Activated CD4-positive, CD25-positive, alpha-beta regulatory T cell treated with anti-CD3 and anti-CD28 coated beads, Interleukin-2, amount 50 U/mL, for 24 hours (primary cell): ENCODE data around the gene IPO5.
"Not testable (repeated sequence)": the region's sequence is repeated elsewhere in the genome, so short reads cannot be mapped to it uniquely, and the experiment has no call there.

Experiments
- ATAC-seq, 2 donors: fragments of 150-1000 bp; cut with Tn5 transposase; one replicate each; pipeline ENCODE4 v1.10.0; 2021; ENCODE audit warnings: mild to moderate bottlenecking in 1 of 2, moderate library complexity in 1 of 2

The IPO5 gene

GRCh38 chr13:97951376-97951775 is 2.1 kb upstream of the IPO5 start:
- no peak for ATAC-seq

- ATAC-seq, result not testable (repeated sequence)
Observed at GRCh38 chr13:97952831-97953230, 644 bp upstream of the IPO5 start.

GRCh38 chr13:97961340-97961739 is 7.9 kb downstream of the IPO5 start:
- ATAC-seq, result no peak

GRCh38 chr13:97962887-97963286 is 9.4 kb downstream of the IPO5 start:
- ATAC-seq, result no peak

DNA sequence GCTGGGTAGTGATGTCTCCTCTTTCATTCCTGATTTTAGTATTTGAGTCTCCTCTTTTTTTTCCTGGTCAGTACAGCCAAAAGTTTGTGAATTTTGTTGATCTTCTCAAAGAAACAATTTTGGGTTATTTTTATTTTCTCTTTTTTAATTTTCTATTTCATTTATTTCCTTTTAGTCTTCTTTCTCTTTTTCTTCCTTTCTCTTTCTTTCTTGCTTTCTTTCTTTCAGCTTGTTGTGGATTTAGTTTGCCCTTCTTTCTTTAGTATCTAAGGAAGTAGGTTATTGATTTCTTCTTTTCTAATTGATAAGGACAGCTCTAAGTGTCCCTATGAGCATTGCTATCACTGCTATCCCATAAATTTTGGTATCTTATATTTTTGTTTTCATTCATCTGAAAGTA is 13.8 kb downstream of the IPO5 start:
- ATAC-seq, result no peak

DNA sequence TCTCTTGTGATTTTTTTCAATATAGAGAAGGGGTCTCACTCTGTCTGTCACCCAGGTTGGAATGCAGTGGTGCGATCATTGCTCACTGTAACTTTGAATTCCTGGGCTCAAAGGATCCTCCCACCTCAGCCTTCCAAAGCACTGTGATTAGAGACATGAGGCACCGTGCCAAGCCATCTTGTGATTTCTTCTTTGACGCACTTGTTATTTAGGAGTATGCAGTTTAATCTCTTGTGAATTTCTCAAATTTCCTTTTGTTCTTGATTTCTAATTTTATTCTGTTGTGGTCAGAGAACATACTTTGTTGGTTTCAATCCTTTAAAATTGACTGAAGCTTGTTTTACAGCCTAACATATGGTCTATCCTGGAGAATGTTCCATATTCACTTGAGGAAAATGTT is 14.5 kb downstream of the IPO5 start:
- ATAC-seq, result no peak

GRCh38 chr13:97971519-97971918 is 18.0 kb downstream of the IPO5 start:
- ATAC-seq, result no peak

- no peak for ATAC-seq
Observed at GRCh38 chr13:97974773-97975172, 21.3 kb downstream of the IPO5 start.

DNA sequence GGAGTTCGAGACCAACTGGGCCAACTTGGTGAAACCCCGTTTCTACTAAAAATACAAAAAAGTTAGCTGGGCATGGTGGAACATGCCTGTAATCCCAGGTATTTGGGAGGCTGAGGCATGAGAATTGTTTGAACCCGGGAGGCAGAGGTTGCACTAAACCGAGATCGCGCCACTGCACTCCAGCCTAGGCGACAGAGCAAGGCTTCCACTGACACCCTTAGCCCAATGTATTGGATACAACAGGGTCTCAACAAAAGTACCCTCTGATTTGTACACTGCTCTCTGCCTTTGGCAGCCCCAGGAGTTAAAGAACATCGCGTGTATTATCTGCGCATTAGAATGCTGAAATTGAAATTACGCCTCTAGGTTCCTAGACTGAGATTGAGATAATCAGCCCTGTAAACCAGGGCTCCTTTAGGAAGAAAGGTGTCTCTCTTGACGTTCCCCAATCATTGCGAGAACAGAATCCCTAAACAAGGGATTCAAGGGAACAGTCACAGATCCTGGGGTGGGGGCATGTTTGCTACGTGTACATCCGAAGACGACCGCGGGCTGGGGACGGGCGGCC is 21.9 kb downstream of the IPO5 start:
- peak in 1 of 2 donors; percentile 0 for ATAC-seq

GRCh38 chr13:97975848-97976609 is 22.6 kb downstream of the IPO5 start:
- peak; percentile 87 to 94 for ATAC-seq

DNA sequence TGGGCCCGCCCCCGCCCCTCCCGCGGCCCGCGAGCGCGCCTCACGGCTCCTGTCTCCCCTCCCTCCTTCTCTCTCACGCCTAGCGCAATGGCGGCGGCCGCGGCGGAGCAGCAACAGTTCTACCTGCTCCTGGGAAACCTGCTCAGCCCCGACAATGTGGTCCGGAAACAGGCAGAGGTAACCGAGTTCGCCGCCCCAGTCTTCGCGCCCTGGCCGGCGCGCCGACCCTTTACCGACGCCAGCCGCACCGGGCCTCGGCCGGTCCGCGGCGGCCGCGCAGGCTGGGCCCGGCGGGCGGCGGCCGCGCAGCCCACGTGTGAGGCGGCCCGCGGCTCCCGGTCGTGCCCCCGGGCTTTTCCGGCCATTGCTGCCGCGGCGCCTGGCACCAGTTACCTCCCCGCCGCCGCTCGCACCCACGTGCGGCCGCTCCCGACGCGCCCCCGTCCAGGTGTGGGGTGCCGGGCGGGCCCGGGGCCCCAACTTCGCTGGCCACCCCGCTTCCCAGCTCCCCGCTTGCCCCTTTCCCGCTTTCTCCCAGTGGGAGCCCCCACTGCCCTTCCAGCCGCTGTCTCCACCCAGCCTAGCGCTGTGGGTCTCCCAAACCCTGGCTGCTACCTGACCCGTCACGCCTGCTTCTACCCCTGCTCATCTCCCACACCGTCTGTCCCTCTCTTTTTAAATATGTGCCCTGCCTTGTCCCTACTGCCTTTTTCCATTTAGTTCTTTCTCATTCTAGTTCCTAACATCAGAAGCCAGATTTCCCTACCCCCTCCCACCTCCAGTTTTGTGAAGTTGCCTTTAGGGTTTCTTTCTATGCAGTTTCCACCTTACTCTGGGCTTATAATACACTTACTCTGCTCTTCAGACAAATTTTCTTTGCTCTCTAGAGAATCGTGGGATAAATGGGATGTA is 23.4 kb downstream of the IPO5 start:
- ATAC-seq, result peak; percentile 19 to 26

DNA sequence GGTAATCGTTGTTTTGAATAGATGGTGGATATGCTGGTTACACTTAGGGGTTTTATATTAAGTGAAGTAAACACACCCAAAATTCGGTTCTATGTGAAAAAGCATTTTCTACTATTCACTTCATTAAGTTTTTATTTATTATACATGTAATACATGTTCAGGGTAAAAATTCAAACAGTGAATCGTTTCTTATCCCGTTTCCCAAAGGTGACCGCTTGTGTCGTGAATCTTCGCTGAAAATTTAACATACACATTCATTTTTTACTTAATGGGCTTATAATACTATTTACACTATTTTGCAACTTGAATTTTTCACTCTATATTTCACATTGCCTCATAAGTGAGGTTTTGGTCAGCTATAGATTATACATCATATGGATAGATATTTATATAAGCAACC is 24.5 kb downstream of the IPO5 start:
- ATAC-seq, result no peak

DNA sequence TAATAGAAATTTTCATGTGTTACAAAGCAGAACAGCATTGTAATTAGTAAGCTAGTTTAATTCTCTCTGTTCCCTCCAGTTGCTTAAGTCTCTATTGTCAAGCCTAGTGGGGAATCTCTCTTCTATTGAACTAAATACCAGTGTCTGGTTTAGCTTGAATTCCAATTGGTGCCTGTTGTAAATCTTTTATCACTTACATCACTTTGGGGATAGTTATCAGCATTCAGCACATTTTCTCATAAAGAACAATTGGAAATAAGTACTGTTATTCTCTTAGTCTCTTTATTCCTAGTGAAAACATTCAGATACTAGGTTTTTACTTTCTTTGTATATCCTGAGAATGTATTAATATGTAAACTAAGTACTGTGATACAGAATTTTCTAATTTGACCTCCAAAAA is 25.2 kb downstream of the IPO5 start:
- ATAC-seq, result no peak

- no peak for ATAC-seq
Observed at GRCh38 chr13:97979051-97979450, 25.6 kb downstream of the IPO5 start.

GRCh38 chr13:97979556-97979955 is 26.1 kb downstream of the IPO5 start:
- no peak for ATAC-seq

DNA sequence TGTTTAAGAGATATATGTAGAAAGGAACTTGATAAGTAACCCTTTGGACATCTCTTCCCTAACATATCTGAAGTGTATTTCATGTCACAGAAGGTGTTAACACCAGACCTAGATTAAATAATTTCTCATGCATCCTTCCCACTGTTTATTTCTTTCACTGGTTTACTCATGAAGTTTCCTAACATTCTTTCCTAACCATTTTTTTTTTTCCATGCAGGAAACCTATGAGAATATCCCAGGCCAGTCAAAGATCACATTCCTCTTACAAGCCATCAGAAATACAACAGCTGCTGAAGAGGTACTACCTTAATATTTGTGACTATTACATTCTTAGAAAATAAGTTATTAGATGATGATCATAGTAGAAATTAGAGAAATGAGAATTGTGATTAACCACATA is 28.8 kb downstream of the IPO5 start:
- ATAC-seq, result no peak

GRCh38 chr13:97986835-97987234 is 33.4 kb downstream of the IPO5 start:
- no peak for ATAC-seq

DNA sequence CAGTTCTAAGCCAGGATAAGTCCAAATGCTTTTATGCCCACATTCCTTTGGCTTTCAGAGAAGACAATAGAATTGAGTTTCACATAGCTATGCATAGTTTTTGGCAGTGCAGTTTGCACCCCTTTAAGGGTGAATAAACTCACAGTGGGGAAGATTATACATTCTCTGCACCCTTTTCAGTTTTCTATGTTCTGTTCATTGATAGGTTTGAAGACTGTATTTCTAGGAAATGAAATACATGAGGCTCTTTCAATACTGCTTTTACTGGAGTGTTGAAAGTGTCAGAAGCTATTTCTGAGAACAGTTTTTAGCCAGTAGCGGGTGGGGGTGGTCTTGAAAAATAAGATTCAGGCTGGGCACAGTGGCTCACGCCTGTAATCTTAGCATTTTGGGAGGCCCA is 46.2 kb downstream of the IPO5 start:
- no peak for ATAC-seq

GRCh38 chr13:98004107-98004506 is 50.6 kb downstream of the IPO5 start:
- no peak for ATAC-seq

- not testable (repeated sequence) for ATAC-seq
Observed at GRCh38 chr13:98004997-98005396, 51.5 kb downstream of the IPO5 start.

DNA sequence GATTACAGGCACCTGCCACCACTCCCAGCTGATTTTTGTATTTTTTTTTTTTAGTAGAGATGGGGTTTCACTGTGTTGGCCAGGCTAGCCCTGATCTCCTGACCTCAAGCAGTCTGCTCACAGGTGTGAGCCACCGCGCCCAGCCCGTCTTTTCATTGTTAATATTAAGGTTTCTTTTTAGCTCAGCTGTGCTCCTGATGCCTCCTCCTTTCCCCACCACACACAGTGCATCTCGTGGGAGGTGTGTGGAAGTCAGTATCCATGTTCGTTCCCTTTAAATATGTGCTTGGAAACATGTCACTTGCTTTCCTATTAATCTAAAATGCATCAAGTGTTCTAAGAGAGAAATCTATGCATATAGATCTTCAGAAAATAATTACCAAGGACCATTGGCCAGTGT is 53.5 kb downstream of the IPO5 start:
- no peak for ATAC-seq

DNA sequence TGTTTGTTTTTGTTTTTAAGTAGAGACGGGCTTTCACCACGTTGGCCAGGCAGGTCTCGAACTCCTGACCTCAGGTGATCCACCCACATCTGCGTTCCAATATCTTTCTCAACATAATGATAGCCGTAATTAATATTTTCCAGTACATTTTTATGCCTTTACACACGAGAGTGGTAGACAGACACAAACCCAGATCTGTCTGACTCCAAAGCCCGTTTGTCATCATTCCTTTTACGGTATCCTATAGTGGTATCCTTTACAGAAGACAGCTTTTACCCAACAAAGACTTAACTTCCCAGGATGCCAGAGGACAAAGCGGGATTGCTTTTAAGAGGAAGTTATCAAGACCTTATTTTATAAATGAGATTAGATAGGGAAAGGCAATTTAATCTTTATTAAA is 59.8 kb downstream of the IPO5 start:
- no peak for ATAC-seq

GRCh38 chr13:98014766-98015165 is 61.3 kb downstream of the IPO5 start:
- no peak for ATAC-seq

- ATAC-seq, result no peak
Observed at GRCh38 chr13:98018293-98018692, 64.8 kb downstream of the IPO5 start.
